ENCODE results near the gene UBL4B. TPM values are rescaled to one million over a fixed set of nuclear protein-coding genes. Genes with fewer than 3 reads are reported as not detected.

Gene UBL4B
- total RNA-seq, 2 donors from 2014 or later: not detected

- DNase-seq (no peak), ATAC-seq (no peak)
- Histone ChIP-seq H3K36me3 (replicated peaks in 1 of 2; ENCODE audit: insufficient read depth in 1 of 2, low read depth in 2 of 2) (no peaks in the 10 kb centered on the region), H3K9me3 (no peaks in the 10 kb centered on the region), H3K27ac (no peak overlapping the region), H3K27me3 (no peaks in the 10 kb centered on the region), H3K4me1 (no peaks in the 10 kb centered on the region), H3K4me3 (no peak overlapping the region)
- 65 to 79% methylated on average over 3 of the region's 3 CpGs for WGBS, 2 donors
- TF ChIP-seq CTCF (IDR thresholded peaks at IDR 0.05): no peak
- TF ChIP-seq POLR2A (IDR thresholded peaks at IDR 0.05): no peak
- intact Hi-C loops (cut with DNase I): no loop called here
Measured at GRCh38 chr1:110091791-110092190, 20.5 kb upstream of the UBL4B start.

GRCh38 chr1:110092991-110093390 lies 19.3 kb upstream of the UBL4B start:
- Histone ChIP-seq H3K4me1 (no peaks in the 10 kb centered on the region), H3K27ac (no peak overlapping the region), H3K9me3 (no peaks in the 10 kb centered on the region), H3K4me3 (no peak overlapping the region), H3K27me3 (no peaks in the 10 kb centered on the region), H3K36me3 (replicated peaks in 1 of 2; ENCODE audit: insufficient read depth in 1 of 2, low read depth in 2 of 2) (no peaks in the 10 kb centered on the region)
- intact Hi-C loops (cut with DNase I): no loop called here
- no peak for DNase-seq
- TF ChIP-seq CTCF (IDR thresholded peaks at IDR 0.05) (no peak), POLR2A (IDR thresholded peaks at IDR 0.05) (no peak)
- 60 to 74% methylated on average over 2 of the region's 2 CpGs for WGBS, 2 donors
- no peak for ATAC-seq

GRCh38 chr1:110094931-110095654 lies 17.1 kb upstream of the UBL4B start:
- 44 to 50% methylated on average over 2 to 6 of the region's 7 CpGs for WGBS, 2 donors
- H3K27me3 ChIP-seq: no peaks in the 10 kb centered on the region

GRCh38 chr1:110097507-110098221 lies 14.6 kb upstream of the UBL4B start:
- 62 to 84% methylated on average over 7 to 11 of the region's 11 CpGs for WGBS, 2 donors
- DNase-seq: no peak
- no peak for ATAC-seq
- no peaks in the 10 kb centered on the region for H3K4me1 ChIP-seq
- no peak overlapping the region for H3K27ac ChIP-seq
- intact Hi-C loops (cut with DNase I): no loop called here
- TF ChIP-seq CTCF (IDR thresholded peaks at IDR 0.05): no peak
- no peak for TF ChIP-seq POLR2A (IDR thresholded peaks at IDR 0.05)
- H3K27me3 ChIP-seq: no peaks in the 10 kb centered on the region
- no peaks in the 10 kb centered on the region for H3K36me3 ChIP-seq (replicated peaks in 1 of 2; ENCODE audit: insufficient read depth in 1 of 2, low read depth in 2 of 2)
- no peaks in the 10 kb centered on the region for H3K9me3 ChIP-seq
- H3K4me3 ChIP-seq: no peak overlapping the region

More at GRCh38 chr1:110094931-110095654, 17.1 kb upstream of the UBL4B start:
- no peak for ATAC-seq
- H3K4me1 ChIP-seq: no peaks in the 10 kb centered on the region
- no peaks in the 10 kb centered on the region for H3K36me3 ChIP-seq (replicated peaks in 1 of 2; ENCODE audit: insufficient read depth in 1 of 2, low read depth in 2 of 2)
- no peak overlapping the region for H3K4me3 ChIP-seq
- no peak overlapping the region for H3K27ac ChIP-seq
- TF ChIP-seq CTCF (IDR thresholded peaks at IDR 0.05): no peak
- no peak for TF ChIP-seq POLR2A (IDR thresholded peaks at IDR 0.05)
- intact Hi-C loops (cut with DNase I): no loop called here
- no peak for DNase-seq
- H3K9me3 ChIP-seq: no peaks in the 10 kb centered on the region

Data from body of pancreas (tissue), 4 donors.